Measurements from ENCODE around the gene AGRP. TPM values are rescaled to one million over a fixed set of nuclear protein-coding genes. Genes with fewer than 3 reads are reported as not detected.

The AGRP gene
- total RNA-seq (2021) (not detected in 3 replicates), Bru-seq, nascent RNA (not detected)
- long read RNA-seq, experiment 1, result 0 reads
- long read RNA-seq, experiment 2, result 0 reads
- long read RNA-seq, experiment 3, result 0 reads

- H3K4me3 Mint-ChIP-seq, result no peak within 1 kb of the TSS
- DNase-seq (ENCODE audit: low spot score) (no peak), ATAC-seq (no peak)
- peaks cover 57% of the 10 kb centered on the region for H3K27me3 Mint-ChIP-seq (ENCODE audit: low read depth)
- H3K27ac Mint-ChIP-seq, result no peak within 1 kb of the TSS; the same call in 1 of the 2 replicates
- POLR2A ChIA-PET, result no interaction called here
- CTCF ChIA-PET, result interaction anchor here (0.6 to 6.0 kb wide), 4 partner anchors 16 to 40 kb away, joined by 3 to 56 read pairs (median 21); no protein-coding TSS in a partner anchor
- no peak for TF ChIP-seq EMX1 (CRISPR knock-in tag; IDR thresholded peaks at IDR 0.05)
- no peak for TF ChIP-seq ZNF263 (CRISPR knock-in tag; IDR thresholded peaks at IDR 0.05; ENCODE audit: low read depth)
- no peak for TF ChIP-seq ZNF121 (CRISPR knock-in tag; IDR thresholded peaks at IDR 0.05)
- no peak for TF ChIP-seq ZNF138 (CRISPR knock-in tag; conservative IDR thresholded peaks at IDR 0.05)
- TF ChIP-seq FOXP1 (CRISPR knock-in tag; IDR thresholded peaks at IDR 0.05; ENCODE audit: borderline replicate concordance), result no peak
- no peak for TF ChIP-seq ZNF281 (CRISPR knock-in tag; IDR thresholded peaks at IDR 0.05)
- TF ChIP-seq ZNF671 (CRISPR knock-in tag; IDR thresholded peaks at IDR 0.05), result no peak
- TF ChIP-seq NFYB (CRISPR knock-in tag; conservative IDR thresholded peaks at IDR 0.05; ENCODE audit: low read depth), result no peak
- no peak for TF ChIP-seq ATF3 (CRISPR knock-in tag; conservative IDR thresholded peaks at IDR 0.05)
- TF ChIP-seq NFE2L1 (CRISPR knock-in tag; IDR thresholded peaks at IDR 0.05), result no peak
- no peak for TF ChIP-seq ESRRA (CRISPR knock-in tag; IDR thresholded peaks at IDR 0.05; ENCODE audit: borderline replicate concordance)
- TF ChIP-seq IRF1 (CRISPR knock-in tag; IDR thresholded peaks at IDR 0.05), result no peak
- TF ChIP-seq ZNF232 (CRISPR knock-in tag; IDR thresholded peaks at IDR 0.05), result no peak
- TF ChIP-seq NR3C1 (CRISPR knock-in tag; conservative IDR thresholded peaks at IDR 0.05; ENCODE audit: low read depth), result no peak
- no peak for TF ChIP-seq TEAD1 (CRISPR knock-in tag; IDR thresholded peaks at IDR 0.05)
- no peak for TF ChIP-seq ZNF396 (CRISPR knock-in tag; IDR thresholded peaks at IDR 0.05; ENCODE audit: borderline replicate concordance)
- no peak for TF ChIP-seq SOX15 (CRISPR knock-in tag; IDR thresholded peaks at IDR 0.05)
- no peak for TF ChIP-seq AR (CRISPR knock-in tag; IDR thresholded peaks at IDR 0.05)
- TF ChIP-seq CTCF (IDR thresholded peaks at IDR 0.05), result no peak
- H3K4me1 Mint-ChIP-seq, result peaks cover 5% of the 10 kb centered on the region
- no peaks in the 10 kb centered on the region for H3K36me3 Mint-ChIP-seq
- no peaks in the 10 kb centered on the region for H3K9me3 Mint-ChIP-seq
These were observed at the start of gene AGRP for GRCh38 chr16:67483150-67483549. TSS of gene AGRP (minus strand) at chr16:67483547. CDS start at chr16:67483398, 149 bp downstream.
